ENCODE measurements around the gene DUSP23. TPM values are rescaled to one million over a fixed set of nuclear protein-coding genes. Genes with fewer than 3 reads are reported as not detected.

Gene DUSP23
- total RNA-seq, 1 donor from 2014 or later, result 15.0 TPM

- intact Hi-C loops (cut with micrococcal nuclease), result no loop called here
- Histone ChIP-seq H3K9me3 (replicated peaks) (no peaks in the 10 kb centered on the region), H3K4me1 (peaks cover 24% of the 10 kb centered on the region), H3K4me3 (no peak overlapping the region), H3K27me3 (ENCODE audit: low read depth) (no peaks in the 10 kb centered on the region), H3K36me3 (no peaks in the 10 kb centered on the region), H3K27ac (replicated peaks) (no peak overlapping the region)
- no peak for DNase-seq
- no peak for TF ChIP-seq CTCF (IDR thresholded peaks at IDR 0.05; ENCODE audit: borderline replicate concordance)
These were observed 3.0 kb downstream of the DUSP23 start for GRCh38 chr1:159783724-159784123.

GRCh38 chr1:159786465-159786864, 5.7 kb downstream of the DUSP23 start:
- Histone ChIP-seq H3K36me3 (no peaks in the 10 kb centered on the region), H3K27ac (replicated peaks) (no peak overlapping the region), H3K4me3 (no peak overlapping the region), H3K9me3 (replicated peaks) (no peaks in the 10 kb centered on the region), H3K4me1 (peaks cover 6% of the 10 kb centered on the region), H3K27me3 (ENCODE audit: low read depth) (peaks cover 10% of the 10 kb centered on the region)
- TF ChIP-seq CTCF (IDR thresholded peaks at IDR 0.05; ENCODE audit: borderline replicate concordance), result no peak
- intact Hi-C loops (cut with micrococcal nuclease), result no loop called here
- no peak for DNase-seq

- H3K36me3 ChIP-seq, result no peaks in the 10 kb centered on the region
- peaks cover 15% of the 10 kb centered on the region for H3K27me3 ChIP-seq (ENCODE audit: low read depth)
- intact Hi-C loops (cut with micrococcal nuclease), result no loop called here
- no peak overlapping the region for H3K4me3 ChIP-seq
- no peak for DNase-seq
- no peak overlapping the region for H3K27ac ChIP-seq (replicated peaks)
- H3K4me1 ChIP-seq, result peaks cover under 1% of the 10 kb centered on the region
- H3K9me3 ChIP-seq (replicated peaks), result no peaks in the 10 kb centered on the region
- no peak for TF ChIP-seq CTCF (IDR thresholded peaks at IDR 0.05; ENCODE audit: borderline replicate concordance)
These were observed 6.2 kb downstream of the DUSP23 start for GRCh38 chr1:159786966-159787365.

- Histone ChIP-seq H3K27me3 (ENCODE audit: low read depth) (peaks cover 49% of the 10 kb centered on the region), H3K9me3 (replicated peaks) (no peaks in the 10 kb centered on the region), H3K4me1 (no peaks in the 10 kb centered on the region), H3K36me3 (no peaks in the 10 kb centered on the region), H3K27ac (replicated peaks) (no peak overlapping the region), H3K4me3 (no peak overlapping the region)
- intact Hi-C loops (cut with micrococcal nuclease), result loop anchor here (10.0 kb wide), 1 partner anchor 154 kb away; the partner anchor contains the start of gene IGSF9
- TF ChIP-seq CTCF (IDR thresholded peaks at IDR 0.05; ENCODE audit: borderline replicate concordance), result peak; percentile 67
- DNase-seq, result no peak
These were observed 9.6 kb downstream of the DUSP23 start for GRCh38 chr1:159790237-159790917.

GRCh38 chr1:159791031-159791430, 10.3 kb downstream of the DUSP23 start:
- intact Hi-C loops (cut with micrococcal nuclease), result loop anchor here (10.0 kb wide), 1 partner anchor 154 kb away; the partner anchor contains the start of gene IGSF9
- no peaks in the 10 kb centered on the region for H3K4me1 ChIP-seq
- no peaks in the 10 kb centered on the region for H3K9me3 ChIP-seq (replicated peaks)
- H3K27ac ChIP-seq (replicated peaks), result no peak overlapping the region
- DNase-seq, result no peak
- H3K27me3 ChIP-seq (ENCODE audit: low read depth), result peaks cover 56% of the 10 kb centered on the region
- TF ChIP-seq CTCF (IDR thresholded peaks at IDR 0.05; ENCODE audit: borderline replicate concordance), result no peak
- H3K4me3 ChIP-seq, result no peak overlapping the region
- H3K36me3 ChIP-seq, result no peaks in the 10 kb centered on the region
